B cell (primary cell): ENCODE data around the gene MPPED2. TPM values are rescaled to one million over a fixed set of nuclear protein-coding genes. Genes with fewer than 3 reads are reported as not detected.

Source experiments
- ATAC-seq: fragments of 200-7000 bp; cut with Tn5 transposase; one replicate; pipeline ENCODE4 v1.10.0; 2021; ENCODE audit warnings: low read depth, mild to moderate bottlenecking, moderate number of reproducible peaks, moderate library complexity
- CTCF ChIA-PET: fragments of 350-600 bp; sonication (Branson Sonifier 250); formaldehyde crosslinking; loops from one replicate; lab custom pipeline; 2021; ENCODE audit warnings: antibody characterized with exemption, inconsistent platforms; lab: Charles Lee
- POLR2A ChIA-PET: fragments of 350-600 bp; sonication (Branson Sonifier 250); formaldehyde crosslinking; loops from one replicate; lab custom pipeline; 2021; ENCODE audit warnings: antibody characterized with exemption; lab: Charles Lee
- DNase-seq: peaks from one replicate; pipeline ENCODE4 v3.0.0; 2013
- H2AFZ ChIP-seq: 2 replicates; pipeline ENCODE4 v1.6.1; 2012; ENCODE audit warnings: mild to moderate bottlenecking, low read depth, low read length; ENCODE audit not compliant: insufficient read depth, poor library complexity, severe bottlenecking
- H3K27ac ChIP-seq, 2 donors: 1 replicate in 1 of 2; 2 replicates in 1 of 2; pipeline ENCODE4 v1.5.1; 2012 to 2013; ENCODE audit warnings: low read length in 2 of 2, mild to moderate bottlenecking in 2 of 2, moderate library complexity in 1 of 2
- H3K27me3 ChIP-seq, 4 experiments: fragments of 200-600 bp in 1 of 4; sonication (generic) in 1 of 4; replicated peaks in 1 of 4; 1 replicate in 2 of 4; 2 replicates in 2 of 4; pipeline versions ENCODE4 v1.6.1 to v1.7.0; 2013 to 2016; ENCODE audit warnings: low read length in 3 of 4, mild to moderate bottlenecking in 2 of 4, mixed read lengths in 1 of 4, moderate library complexity in 1 of 4; ENCODE audit not compliant: insufficient read depth in 4 of 4, control insufficient read depth in 3 of 4; ENCODE audit errors: control extremely low read depth in 1 of 4
- H3K36me3 ChIP-seq, 2 experiments: replicated peaks in 1 of 2; 1 replicate in 1 of 2; 2 replicates in 1 of 2; pipeline versions ENCODE4 v1.6.1 to v1.7.1; 2013; ENCODE audit warnings: low read length in 1 of 2; ENCODE audit not compliant: insufficient read depth in 2 of 2, control insufficient read depth in 1 of 2; ENCODE audit errors: control extremely low read depth in 1 of 2, extremely low read depth in 1 of 2
- H3K4me1 ChIP-seq, 2 donors: fragments of 200-600 bp in 1 of 2; sonication (generic) in 1 of 2; 1 replicate in 1 of 2; 2 replicates in 1 of 2; pipeline versions ENCODE4 v1.5.1 to v1.6.1; 2013 to 2017; ENCODE audit warnings: low read length in 2 of 2; ENCODE audit not compliant: control insufficient read depth in 2 of 2, insufficient read depth in 2 of 2
- H3K4me2 ChIP-seq: replicated peaks from 2 replicates; pipeline ENCODE3; 2012; ENCODE audit warnings: mild to moderate bottlenecking, low read depth, low read length; ENCODE audit not compliant: poor library complexity, severe bottlenecking
- H3K4me3 ChIP-seq, 5 experiments: fragments of 200-600 bp in 1 of 5; sonication (generic) in 1 of 5; 1 replicate in 3 of 5; 2 replicates in 2 of 5; pipeline versions ENCODE4 v1.5.1 to v1.7.0; 2011 to 2016; ENCODE audit warnings: low read length in 4 of 5, mild to moderate bottlenecking in 4 of 5, low read depth in 2 of 5, control low read depth in 1 of 5, moderate library complexity in 1 of 5; ENCODE audit not compliant: insufficient read depth in 1 of 5; ENCODE audit errors: control extremely low read depth in 1 of 5, extremely low read depth in 1 of 5
- H3K79me2 ChIP-seq: fragments of 200-600 bp; sonication (generic); one replicate; pipeline ENCODE4 v1.6.0; 2016; ENCODE audit warnings: low read length; ENCODE audit not compliant: control insufficient read depth, insufficient read depth
- H3K9ac ChIP-seq: fragments of 200-600 bp; sonication (generic); 2 replicates; pipeline ENCODE4 v1.6.1; 2017; ENCODE audit warnings: mild to moderate bottlenecking, low read length, moderate library complexity
- H3K9me3 ChIP-seq, 3 donors: one replicate each; pipeline versions ENCODE4 v1.6.1 to v1.7.1; 2013; ENCODE audit warnings: low read length in 2 of 3; ENCODE audit not compliant: control insufficient read depth in 2 of 3, insufficient read depth in 1 of 3; ENCODE audit errors: control extremely low read depth in 1 of 3
- H4K20me1 ChIP-seq: 2 replicates; pipeline ENCODE4 v1.6.0; 2012; ENCODE audit warnings: mild to moderate bottlenecking, low read length; ENCODE audit not compliant: insufficient read depth, control insufficient read depth, poor library complexity, severe bottlenecking
- H3K27ac Mint-ChIP-seq: one replicate; pipeline ENCODE4 v1.8.0; 2021; ENCODE audit warnings: mixed read lengths
- H3K27me3 Mint-ChIP-seq: one replicate; pipeline ENCODE4 v1.8.0; 2021; ENCODE audit warnings: mixed read lengths
- H3K4me1 Mint-ChIP-seq: one replicate; pipeline ENCODE4 v1.8.0; 2021; ENCODE audit warnings: mixed read lengths
- H3K4me3 Mint-ChIP-seq: one replicate; pipeline ENCODE4 v1.8.0; 2021; ENCODE audit warnings: mixed read lengths
- H3K9me3 Mint-ChIP-seq: one replicate; pipeline ENCODE4 v1.8.0; 2022; ENCODE audit warnings: mixed read lengths; ENCODE audit not compliant: insufficient read depth
- EZH2 ChIP-seq: IDR thresholded peaks from 2 replicates; pipeline ENCODE4 v1.6.1; 2012; ENCODE audit warnings: borderline replicate concordance, low read depth, mild to moderate bottlenecking, moderate library complexity, low read length; ENCODE audit not compliant: insufficient read depth, poor library complexity, severe bottlenecking
- WGBS: methylation state at CpG from one replicate; pipeline ENCODE4 v1.1.5; 2013; ENCODE audit warnings: missing lambda C conversion rate; ENCODE audit not compliant: insufficient coverage; 5-methylcytosine and 5-hydroxymethylcytosine counted together
- intact Hi-C: fragments of 100-400 bp; cut with micrococcal nuclease; formaldehyde crosslinking; loops from one replicate; pipeline ENCODE4 v1.10.0; 2022
- polyA plus RNA-seq: library from polyadenylated mRNA; depleted of rRNA; stranded (reverse); fragments of >200 nt; gene quantifications from 2 replicates; pipeline ENCODE4 v1.2.3, GENCODE V29; 2012
- total RNA-seq, 2 donors: library from RNA; stranded (reverse); fragments of 120-200 nt in 1 of 2; gene quantifications; 1 replicate in 1 of 2; 2 replicates in 1 of 2; pipeline versions ENCODE4 v1.2.3 to v1.2.4, GENCODE V29; 2013 to 2022
- TF ChIP-seq, protein P1 (sequence below): fragments of 200-600 bp; IDR thresholded peaks from one replicate; pipeline ENCODE4 v1.8.0; 2022; ENCODE audit warnings: antibody characterized with exemption, mild to moderate bottlenecking

The MPPED2 gene
- total and polyA plus RNA-seq, 2 donors (not counting 1 experiment from before 2014, with no cell fraction given) = 0.70 to 1.1 TPM

DNA sequence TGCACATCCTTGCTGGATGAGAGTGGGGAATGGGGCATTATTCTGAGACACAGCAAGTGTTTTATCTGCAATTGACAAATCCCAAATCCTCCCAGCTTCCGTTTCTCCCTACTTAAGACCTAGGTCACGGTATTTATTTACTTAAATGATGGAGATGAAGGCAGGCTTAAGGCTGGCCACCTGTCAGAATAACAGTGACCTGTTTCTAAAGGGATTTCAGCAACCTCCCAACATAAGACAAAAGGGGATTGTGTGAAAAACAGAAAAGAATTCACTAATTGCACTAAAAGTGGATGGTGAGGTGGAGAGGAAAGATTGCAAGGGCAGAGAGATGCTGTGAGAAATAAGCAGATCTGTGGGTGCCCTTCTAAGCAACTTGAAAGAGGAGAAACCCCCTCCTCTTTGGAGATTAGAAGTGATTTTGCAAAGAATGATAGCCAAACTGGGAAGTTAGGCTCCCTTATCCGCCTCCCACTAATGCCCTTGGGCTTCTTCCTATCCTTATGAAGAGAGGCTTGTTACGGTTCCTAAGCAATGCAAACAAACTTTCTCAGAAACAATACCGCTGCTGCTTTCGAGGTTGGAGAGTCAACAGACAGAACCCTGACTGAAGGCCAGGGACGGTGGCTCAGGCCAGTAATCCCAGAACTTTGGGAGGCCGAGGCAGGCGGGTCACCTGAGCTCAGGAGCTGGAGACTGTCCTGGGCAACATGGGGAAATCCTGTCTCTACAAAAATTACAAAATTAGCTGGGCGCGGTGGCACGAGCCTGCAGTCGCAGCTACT lies 179.0 kb downstream of the MPPED2 start:
- H3K9me3 ChIP-seq = no peaks in the 10 kb centered on the region

DNA sequence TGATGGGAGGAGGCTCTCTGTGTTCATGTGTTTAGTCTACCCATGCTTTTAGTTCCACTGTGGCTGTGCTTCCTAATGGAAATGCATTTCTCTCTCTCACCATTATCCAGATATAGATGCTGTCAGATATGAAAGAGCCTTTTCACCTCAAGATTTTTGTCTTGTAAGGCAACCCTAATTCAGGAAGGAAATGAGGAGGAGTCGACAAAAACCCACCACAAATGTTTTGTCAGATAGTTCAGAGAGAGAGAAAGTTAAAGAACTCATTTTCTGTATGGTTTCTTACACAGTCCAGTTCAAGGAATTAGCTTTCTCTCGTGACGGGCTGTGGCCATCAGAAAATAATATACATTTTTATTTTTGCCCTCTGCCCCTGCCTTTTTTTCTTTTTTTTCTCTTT lies 180.8 kb downstream of the MPPED2 start:
- DNase-seq (no peak), ATAC-seq (no peak)
- H3K9me3 Mint-ChIP-seq = no peaks in the 10 kb centered on the region
- Histone ChIP-seq H2AFZ (no peak overlapping the region), H3K79me2 (no peaks in the 10 kb centered on the region), H3K36me3 (no peaks in the 10 kb centered on the region), H3K4me2 (no peak overlapping the region), H3K27ac (no peak overlapping the region), H3K4me3 (no peak overlapping the region), H3K27me3 (no peaks in the 10 kb centered on the region), H4K20me1 (no peaks in the 10 kb centered on the region), H3K9ac (no peak overlapping the region), H3K9me3 (no peaks in the 10 kb centered on the region), H3K4me1 (no peaks in the 10 kb centered on the region)
- intact Hi-C loops = no loop called here
- WGBS = no CpG with 5 or more reads among the region's 3 CpGs
- H3K27me3 Mint-ChIP-seq = peaks cover 13% of the 10 kb centered on the region
- H3K27ac Mint-ChIP-seq = no peak overlapping the region
- ChIA-PET CTCF (no interaction called here), POLR2A (no interaction called here)
- TF ChIP-seq, protein P1, sequence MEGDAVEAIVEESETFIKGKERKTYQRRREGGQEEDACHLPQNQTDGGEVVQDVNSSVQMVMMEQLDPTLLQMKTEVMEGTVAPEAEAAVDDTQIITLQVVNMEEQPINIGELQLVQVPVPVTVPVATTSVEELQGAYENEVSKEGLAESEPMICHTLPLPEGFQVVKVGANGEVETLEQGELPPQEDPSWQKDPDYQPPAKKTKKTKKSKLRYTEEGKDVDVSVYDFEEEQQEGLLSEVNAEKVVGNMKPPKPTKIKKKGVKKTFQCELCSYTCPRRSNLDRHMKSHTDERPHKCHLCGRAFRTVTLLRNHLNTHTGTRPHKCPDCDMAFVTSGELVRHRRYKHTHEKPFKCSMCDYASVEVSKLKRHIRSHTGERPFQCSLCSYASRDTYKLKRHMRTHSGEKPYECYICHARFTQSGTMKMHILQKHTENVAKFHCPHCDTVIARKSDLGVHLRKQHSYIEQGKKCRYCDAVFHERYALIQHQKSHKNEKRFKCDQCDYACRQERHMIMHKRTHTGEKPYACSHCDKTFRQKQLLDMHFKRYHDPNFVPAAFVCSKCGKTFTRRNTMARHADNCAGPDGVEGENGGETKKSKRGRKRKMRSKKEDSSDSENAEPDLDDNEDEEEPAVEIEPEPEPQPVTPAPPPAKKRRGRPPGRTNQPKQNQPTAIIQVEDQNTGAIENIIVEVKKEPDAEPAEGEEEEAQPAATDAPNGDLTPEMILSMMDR = no peak
- no peak for TF ChIP-seq EZH2
- no peak overlapping the region for H3K4me3 Mint-ChIP-seq
- no peaks in the 10 kb centered on the region for H3K4me1 Mint-ChIP-seq

More for the DNA sequence above, 179.0 kb downstream of the MPPED2 start:
- TF ChIP-seq, protein P1 = no peak
- TF ChIP-seq EZH2 = no peak
- H3K27me3 ChIP-seq = no peaks in the 10 kb centered on the region
- H2AFZ ChIP-seq = no peak overlapping the region
- Mint-ChIP-seq H3K27ac (no peak overlapping the region), H3K4me1 (no peaks in the 10 kb centered on the region), H3K9me3 (no peaks in the 10 kb centered on the region), H3K27me3 (peaks cover 16% of the 10 kb centered on the region), H3K4me3 (no peak overlapping the region)
- POLR2A ChIA-PET = no interaction called here
- ATAC-seq (no peak), DNase-seq (no peak)
- H3K4me1 ChIP-seq = no peaks in the 10 kb centered on the region
- intact Hi-C loops = no loop called here
- no peaks in the 10 kb centered on the region for H3K36me3 ChIP-seq
- CTCF ChIA-PET = no interaction called here
- H3K27ac ChIP-seq = no peak overlapping the region
- WGBS = 96% methylated on average over 11 of the region's 13 CpGs
- no peak overlapping the region for H3K9ac ChIP-seq
- no peak overlapping the region for H3K4me2 ChIP-seq
- no peaks in the 10 kb centered on the region for H4K20me1 ChIP-seq
- H3K79me2 ChIP-seq = no peaks in the 10 kb centered on the region
- no peak overlapping the region for H3K4me3 ChIP-seq
